ENCODE measurements around the gene ERI2.
"Not testable (repeated sequence)": the region's sequence is repeated elsewhere in the genome, so short reads cannot be mapped to it uniquely, and the experiment has no call there.

Gene ERI2

GRCh38 chr16:20764448-20764847, 41.8 kb downstream of the ERI2 start:
- peaks cover 12% of the 10 kb centered on the region for H3K36me3 Mint-ChIP-seq
- DNase-seq (ENCODE audit: low spot score in 2 of 2); H3K9me3 Mint-ChIP-seq; H3K4me1 Mint-ChIP-seq; H3K4me3 Mint-ChIP-seq; H3K27me3 Mint-ChIP-seq; H3K27ac Mint-ChIP-seq; ATAC-seq (ENCODE audit: low read depth): not testable (repeated sequence)

GRCh38 chr16:20763461-20764232, 42.6 kb downstream of the ERI2 start, which contains the start of gene ACSM3:
TSS of gene ACSM3 (plus strand) at chr16:20764014. CDS start at chr16:20770035, 6,021 bp downstream.
- Mint-ChIP-seq H3K9me3 (peaks cover 2% of the 10 kb centered on the region), H3K27me3 (no peaks in the 10 kb centered on the region), H3K4me1 (peaks cover 10% of the 10 kb centered on the region), H3K27ac (peak within 1 kb of the TSS; percentile 76), H3K4me3 (peak within 1 kb of the TSS; percentile 86), H3K36me3 (peaks cover 12% of the 10 kb centered on the region)
- DNase-seq (ENCODE audit: low spot score in 2 of 2) (peak; percentile 59 to 72), ATAC-seq (ENCODE audit: low read depth) (peak; percentile 99)

- peaks cover 2% of the 10 kb centered on the region for H3K9me3 Mint-ChIP-seq
- peaks cover 10% of the 10 kb centered on the region for H3K4me1 Mint-ChIP-seq
- H3K4me3 Mint-ChIP-seq = peak overlapping the region; percentile 86
- peaks cover 12% of the 10 kb centered on the region for H3K36me3 Mint-ChIP-seq
- peak overlapping the region; percentile 76 for H3K27ac Mint-ChIP-seq
- H3K27me3 Mint-ChIP-seq = no peaks in the 10 kb centered on the region
- no peak for ATAC-seq (ENCODE audit: low read depth)
- DNase-seq (ENCODE audit: low spot score in 2 of 2) = no peak
These were observed 43.7 kb downstream of the ERI2 start for GRCh38 chr16:20762404-20763123.

GRCh38 chr16:20761175-20761574, 45.1 kb downstream of the ERI2 start:
- peaks cover 2% of the 10 kb centered on the region for H3K9me3 Mint-ChIP-seq
- no peak overlapping the region for H3K27ac Mint-ChIP-seq
- ATAC-seq (ENCODE audit: low read depth) = no peak
- no peak for DNase-seq (ENCODE audit: low spot score in 2 of 2)
- H3K36me3 Mint-ChIP-seq = peaks cover 12% of the 10 kb centered on the region
- H3K4me3 Mint-ChIP-seq = no peak overlapping the region
- peaks cover 10% of the 10 kb centered on the region for H3K4me1 Mint-ChIP-seq
- no peaks in the 10 kb centered on the region for H3K27me3 Mint-ChIP-seq

GRCh38 chr16:20760346-20760745, 45.9 kb downstream of the ERI2 start:
- peaks cover 10% of the 10 kb centered on the region for H3K4me1 Mint-ChIP-seq
- peaks cover 2% of the 10 kb centered on the region for H3K9me3 Mint-ChIP-seq
- ATAC-seq (ENCODE audit: low read depth) (no peak), DNase-seq (ENCODE audit: low spot score in 2 of 2) (no peak)
- H3K27ac Mint-ChIP-seq = no peak overlapping the region
- H3K27me3 Mint-ChIP-seq = no peaks in the 10 kb centered on the region
- peaks cover 12% of the 10 kb centered on the region for H3K36me3 Mint-ChIP-seq
- H3K4me3 Mint-ChIP-seq = no peak overlapping the region

- H3K4me1 Mint-ChIP-seq; H3K27ac Mint-ChIP-seq; H3K36me3 Mint-ChIP-seq; H3K4me3 Mint-ChIP-seq; ATAC-seq (ENCODE audit: low read depth); H3K9me3 Mint-ChIP-seq; H3K27me3 Mint-ChIP-seq; DNase-seq (ENCODE audit: low spot score in 2 of 2): not testable (repeated sequence)
These were observed 50.5 kb downstream of the ERI2 start for GRCh38 chr16:20755799-20756198.

- DNase-seq (ENCODE audit: low spot score in 2 of 2) (no peak), ATAC-seq (ENCODE audit: low read depth) (no peak)
- Mint-ChIP-seq H3K4me1 (no peaks in the 10 kb centered on the region), H3K27ac (no peak overlapping the region), H3K9me3 (peaks cover 2% of the 10 kb centered on the region), H3K27me3 (no peaks in the 10 kb centered on the region), H3K36me3 (peaks cover 2% of the 10 kb centered on the region), H3K4me3 (no peak overlapping the region)
These were observed 51.0 kb downstream of the ERI2 start for GRCh38 chr16:20755238-20755637.

- Mint-ChIP-seq H3K4me1 (no peaks in the 10 kb centered on the region), H3K27me3 (peaks cover 2% of the 10 kb centered on the region)
- ATAC-seq (ENCODE audit: low read depth) = no peak
These were observed 52.5 kb downstream of the ERI2 start for GRCh38 chr16:20753727-20754126.

GRCh38 chr16:20750558-20750957, 55.7 kb downstream of the ERI2 start:
- Mint-ChIP-seq H3K36me3 (peaks cover 4% of the 10 kb centered on the region), H3K27me3 (peaks cover 2% of the 10 kb centered on the region), H3K4me3 (no peak overlapping the region), H3K4me1 (no peaks in the 10 kb centered on the region), H3K9me3 (peaks cover 8% of the 10 kb centered on the region), H3K27ac (no peak overlapping the region)
- ATAC-seq (ENCODE audit: low read depth) (no peak), DNase-seq (ENCODE audit: low spot score in 2 of 2) (no peak)

More at GRCh38 chr16:20753727-20754126, 52.5 kb downstream of the ERI2 start:
- H3K9me3 Mint-ChIP-seq = peaks cover 3% of the 10 kb centered on the region
- no peak for DNase-seq (ENCODE audit: low spot score in 2 of 2)
- H3K4me3 Mint-ChIP-seq = no peak overlapping the region
- no peak overlapping the region for H3K27ac Mint-ChIP-seq
- H3K36me3 Mint-ChIP-seq = no peaks in the 10 kb centered on the region

GRCh38 chr16:20749474-20749873, 56.8 kb downstream of the ERI2 start:
- peaks cover 6% of the 10 kb centered on the region for H3K9me3 Mint-ChIP-seq
- H3K27ac Mint-ChIP-seq = no peak overlapping the region
- peaks cover 4% of the 10 kb centered on the region for H3K36me3 Mint-ChIP-seq
- no peak for ATAC-seq (ENCODE audit: low read depth)
- H3K27me3 Mint-ChIP-seq = peaks cover 2% of the 10 kb centered on the region
- no peaks in the 10 kb centered on the region for H3K4me1 Mint-ChIP-seq
- H3K4me3 Mint-ChIP-seq = no peak overlapping the region
- DNase-seq (ENCODE audit: low spot score in 2 of 2) = no peak

- H3K4me3 Mint-ChIP-seq = no peak overlapping the region
- no peak for DNase-seq (ENCODE audit: low spot score in 2 of 2)
- H3K36me3 Mint-ChIP-seq = peaks cover 4% of the 10 kb centered on the region
- H3K27ac Mint-ChIP-seq = no peak overlapping the region
- H3K27me3 Mint-ChIP-seq = peaks cover 2% of the 10 kb centered on the region
- peaks cover 6% of the 10 kb centered on the region for H3K9me3 Mint-ChIP-seq
- H3K4me1 Mint-ChIP-seq = no peaks in the 10 kb centered on the region
- ATAC-seq (ENCODE audit: low read depth) = no peak
These were observed 59.0 kb downstream of the ERI2 start for GRCh38 chr16:20747030-20747816.

GRCh38 chr16:20746461-20746860, 59.8 kb downstream of the ERI2 start:
- no peak for DNase-seq (ENCODE audit: low spot score in 2 of 2)
- Mint-ChIP-seq H3K27me3 (peaks cover 2% of the 10 kb centered on the region), H3K27ac (no peak overlapping the region), H3K4me3 (no peak overlapping the region), H3K4me1 (peaks cover 3% of the 10 kb centered on the region), H3K9me3 (peaks cover 6% of the 10 kb centered on the region), H3K36me3 (peaks cover 4% of the 10 kb centered on the region)
- no peak for ATAC-seq (ENCODE audit: low read depth)
